Measurements from ENCODE around the gene ID4.

GRCh38 chr6:19830171-19830570, 7.0 kb upstream of the ID4 start:
- TF ChIP-seq POLR2A (IDR thresholded peaks at IDR 0.05) (no peak), CTCF (IDR thresholded peaks at IDR 0.05) (no peak)

Measured in heart left ventricle (tissue), 13 donors.